HepG2 (cell line): ENCODE measurements around the gene DPAGT1. TPM values are rescaled to one million over a fixed set of nuclear protein-coding genes. Genes with fewer than 3 reads are reported as not detected.

ENCODE experiments used
- AKAP8 ChIP-seq: sonication (generic); formaldehyde crosslinking; IDR thresholded peaks from 2 replicates; pipeline ENCODE4 v1.5.1; 2020; ENCODE audit warnings: mild to moderate bottlenecking, missing genetic modification reagents
- CC2D1A ChIP-seq: sonication (generic); formaldehyde crosslinking; IDR thresholded peaks from 2 replicates; pipeline ENCODE4 v1.8.1; 2023; ENCODE audit warnings: mild to moderate bottlenecking, missing genetic modification reagents
- EHMT2 ChIP-seq: fragments of 200-600 bp; sonication (generic); IDR thresholded peaks from 2 replicates; pipeline ENCODE4 v1.7.0; 2017; ENCODE audit warnings: antibody characterized with exemption, low read depth, low read length, borderline replicate concordance
- FOXA1 ChIP-seq, 2 experiments: fragments of 450-650 bp in 1 of 2; sonication (generic) in 1 of 2; formaldehyde crosslinking in 1 of 2; IDR thresholded peaks; 2 replicates each; pipeline versions ENCODE4 v1.4.0 to v1.6.1; 2016 to 2020; ENCODE audit warnings: missing genetic modification reagents in 1 of 2
- HDAC1 ChIP-seq: sonication (generic); formaldehyde crosslinking; IDR thresholded peaks from 2 replicates; pipeline ENCODE4 v1.5.1; 2020; ENCODE audit warnings: mild to moderate bottlenecking, missing genetic modification reagents
- HNRNPL ChIP-seq: fragments of 200-400 bp; formaldehyde crosslinking; IDR thresholded peaks from 2 replicates; pipeline ENCODE4 v1.6.1; 2017; ENCODE audit warnings: mild to moderate bottlenecking, low read depth, low read length
- JUN ChIP-seq: sonication (generic); formaldehyde crosslinking; IDR thresholded peaks from 2 replicates; pipeline ENCODE4 v1.4.0; 2020; ENCODE audit warnings: mild to moderate bottlenecking, missing genetic modification reagents
- MAZ ChIP-seq, 2 experiments: sonication (generic) in 1 of 2; formaldehyde crosslinking in 1 of 2; IDR thresholded peaks; 2 replicates each; pipeline versions ENCODE4 v1.5.0 to v1.6.1; 2012 to 2020; ENCODE audit warnings: low read depth in 2 of 2, mild to moderate bottlenecking in 2 of 2, borderline replicate concordance in 1 of 2, improper control_type of control experiment in 1 of 2, low read length in 1 of 2, missing genetic modification reagents in 1 of 2, moderate library complexity in 1 of 2
- NFKBIZ ChIP-seq: IDR thresholded peaks from 2 replicates; pipeline ENCODE4 v1.6.1; 2018; ENCODE audit warnings: missing genetic modification reagents, missing compliant biosample characterization
- POGZ ChIP-seq: sonication (generic); formaldehyde crosslinking; IDR thresholded peaks from 2 replicates; pipeline ENCODE4 v1.4.0; 2020; ENCODE audit warnings: mild to moderate bottlenecking, missing genetic modification reagents
- SOX13 ChIP-seq, 3 experiments: fragments of 450-650 bp in 1 of 3; sonication (generic) in 1 of 3; formaldehyde crosslinking in 1 of 3; IDR thresholded peaks in 2 of 3; conservative IDR thresholded peaks in 1 of 3; 2 replicates each; pipeline versions ENCODE4 v1.5.0 to v1.6.1; 2016 to 2020; ENCODE audit warnings: antibody characterized with exemption in 1 of 3, mild to moderate bottlenecking in 1 of 3, missing compliant biosample characterization in 1 of 3, missing genetic modification reagents in 1 of 3, moderate library complexity in 1 of 3
- TBX3 ChIP-seq: fragments of 450-650 bp; IDR thresholded peaks from 2 replicates; pipeline ENCODE4 v1.6.1; 2017; ENCODE audit warnings: antibody characterized with exemption, mild to moderate bottlenecking, inconsistent platforms, borderline replicate concordance
- XRCC5 ChIP-seq: fragments of 200-400 bp; formaldehyde crosslinking; optimal IDR thresholded peaks from 2 replicates; pipeline ENCODE3; 2017; ENCODE audit warnings: mild to moderate bottlenecking, low read length
- YEATS4 ChIP-seq: sonication (generic); formaldehyde crosslinking; IDR thresholded peaks from 2 replicates; pipeline ENCODE4 v1.4.0; 2020; ENCODE audit warnings: missing genetic modification reagents, borderline replicate concordance
- ZFAT ChIP-seq: sonication (generic); formaldehyde crosslinking; conservative IDR thresholded peaks from 2 replicates; pipeline ENCODE4 v1.8.1; 2023; ENCODE audit warnings: missing genetic modification reagents, inconsistent platforms
- ZFP36L2 ChIP-seq: sonication (generic); formaldehyde crosslinking; IDR thresholded peaks from 2 replicates; pipeline ENCODE4 v1.4.0; 2020; ENCODE audit warnings: missing genetic modification reagents
- ZMYM2 ChIP-seq: sonication (generic); formaldehyde crosslinking; IDR thresholded peaks from 2 replicates; pipeline ENCODE4 v1.8.0; 2022; ENCODE audit warnings: mild to moderate bottlenecking, missing genetic modification reagents
- ZNF468 ChIP-seq: sonication (generic); formaldehyde crosslinking; IDR thresholded peaks from 2 replicates; pipeline ENCODE4 v1.8.0; 2022; ENCODE audit warnings: mild to moderate bottlenecking, moderate library complexity, missing genetic modification reagents
- ZNF562 ChIP-seq: sonication (generic); formaldehyde crosslinking; IDR thresholded peaks from 2 replicates; pipeline ENCODE4 v1.8.0; 2022; ENCODE audit warnings: missing genetic modification reagents, borderline replicate concordance
- ZNF614 ChIP-seq: IDR thresholded peaks from 2 replicates; pipeline ENCODE4 v1.6.1; 2018; ENCODE audit warnings: missing biosample characterization, missing genetic modification reagents, inconsistent platforms, borderline replicate concordance
- ZNF782 ChIP-seq: sonication (generic); formaldehyde crosslinking; IDR thresholded peaks from 2 replicates; pipeline ENCODE4 v1.4.0; 2020; ENCODE audit warnings: missing genetic modification reagents, mild to moderate bottlenecking, borderline replicate concordance
- ZNF788 ChIP-seq: sonication (generic); formaldehyde crosslinking; IDR thresholded peaks from 2 replicates; pipeline ENCODE4 v1.5.0; 2020; ENCODE audit warnings: mild to moderate bottlenecking, missing genetic modification reagents, borderline replicate concordance
- ZNF83 ChIP-seq: sonication (generic); formaldehyde crosslinking; IDR thresholded peaks from 2 replicates; pipeline ENCODE4 v1.4.0; 2020; ENCODE audit warnings: missing genetic modification reagents, mild to moderate bottlenecking, borderline replicate concordance
- polyA plus RNA-seq, 8 experiments: library from polyadenylated mRNA; depleted of rRNA in 3 of 8; stranded (reverse) in 7 of 8; unstranded in 1 of 8; fragments of >200 nt; fragmentation: Illumina TruSeq in 4 of 8; extraction: Trizol in 4 of 8; gene quantifications; 2 replicates each; pipeline versions ENCODE4 v1.2.1 to v1.2.3, GENCODE V29; 2011 to 2016; ENCODE audit warnings: low read depth in 4 of 8, missing spikeins in 1 of 8, mixed read lengths in 1 of 8; ENCODE audit not compliant: insufficient read depth in 1 of 8
- total RNA-seq, 5 experiments: library from RNA; depleted of rRNA; stranded (reverse); fragments of >200 nt; fragmentation: Illumina TruSeq; extraction: Trizol; gene quantifications; 2 replicates each; pipeline ENCODE4 v1.2.3, GENCODE V29; 2016; ENCODE audit warnings: low read depth in 1 of 5
- TF ChIP-seq, protein P1 (sequence below): sonication (generic); formaldehyde crosslinking; conservative IDR thresholded peaks from 2 replicates; pipeline ENCODE4 v1.4.0; 2020; ENCODE audit warnings: missing genetic modification reagents

Gene DPAGT1
- total and polyA plus RNA-seq, 2 of the 13 experiments (the other 11 are each of a cell fraction or from before 2014, with no cell fraction given): 37.6 to 70.7 TPM

DNA sequence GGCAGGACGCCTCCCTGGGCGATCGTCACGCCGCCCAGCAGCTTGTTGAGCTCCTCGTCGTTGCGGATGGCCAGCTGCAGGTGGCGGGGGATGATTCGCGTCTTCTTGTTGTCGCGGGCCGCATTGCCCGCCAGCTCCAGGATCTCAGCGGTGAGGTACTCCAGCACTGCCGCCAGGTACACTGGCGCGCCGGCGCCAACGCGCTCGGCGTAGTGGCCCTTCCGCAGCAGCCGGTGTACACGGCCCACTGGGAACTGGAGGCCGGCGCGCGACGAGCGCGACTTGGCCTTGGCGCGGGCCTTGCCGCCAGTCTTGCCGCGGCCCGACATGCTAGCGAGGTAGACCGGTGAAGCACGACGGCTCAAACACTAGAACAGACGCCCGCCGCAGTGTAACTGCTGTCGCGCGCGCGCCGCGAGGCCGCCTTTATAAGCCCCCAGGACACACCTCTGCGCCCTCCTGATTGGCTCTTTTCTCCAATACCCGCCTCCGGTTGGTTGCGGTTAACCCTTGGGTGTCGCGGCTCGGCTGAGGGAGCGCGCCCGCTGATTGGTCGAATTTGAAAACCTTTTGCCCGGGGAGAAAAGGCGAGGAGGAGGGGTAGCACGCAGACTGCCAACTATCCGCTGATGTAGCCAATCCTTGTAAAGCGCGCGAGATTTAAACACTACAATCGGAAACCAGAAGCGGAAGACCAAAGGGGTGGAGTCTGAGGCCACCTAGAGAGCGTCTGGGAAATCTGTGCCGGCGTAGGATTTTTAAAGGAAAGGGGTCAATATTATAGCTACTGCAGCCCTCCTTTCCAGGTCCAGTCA, 6.4 kb downstream of the DPAGT1 start (continued):
- TF ChIP-seq SOX13 (IDR thresholded peaks at IDR 0.05) (peak; percentile 66), SOX13 (CRISPR knock-in tag; conservative IDR thresholded peaks at IDR 0.05 in 1 of 2, IDR thresholded peaks at IDR 0.05 in 1 of 2) (peak in 1 of 2 experiments; percentile 97; a peak in 3 of 4 replicates), ZFP36L2 (CRISPR knock-in tag) (no peak), CC2D1A (CRISPR knock-in tag) (peak; percentile 95), ZNF614 (CRISPR knock-in tag) (no peak), ZNF468 (CRISPR knock-in tag) (no peak), MAZ (IDR thresholded peaks at IDR 0.05; ENCODE audit: borderline replicate concordance, low read depth, low read length) (peak; percentile 77; the same call in 1 of the 2 replicates), MAZ (CRISPR knock-in tag; IDR thresholded peaks at IDR 0.05; ENCODE audit: low read depth) (peak; percentile 93), TBX3 (0 out of 2 replicates have a peak, but pooled peaks have one; percentile 47), ZNF782 (peak; percentile 81; the same call in 1 of the 2 replicates), ZNF83 (CRISPR knock-in tag) (peak; percentile 28; the same call in 1 of the 2 replicates), ZMYM2 (peak; percentile 86), JUN (CRISPR knock-in tag) (no peak), HNRNPL (no peak; the same call in 1 of the 2 replicates), AKAP8 (CRISPR knock-in tag) (peak; percentile 89), ZNF788 (peak; percentile 85; the same call in 1 of the 2 replicates), ZFAT (no peak), EHMT2 (no peak), YEATS4 (peak; percentile 86), FOXA1 (IDR thresholded peaks at IDR 0.05) (no peak), FOXA1 (CRISPR knock-in tag; IDR thresholded peaks at IDR 0.05) (no peak), NFKBIZ (CRISPR knock-in tag) (no peak), ZNF562 (CRISPR knock-in tag) (peak; percentile 88; the same call in 1 of the 2 replicates), POGZ (CRISPR knock-in tag) (peak; percentile 87), XRCC5 (peak; percentile 43), HDAC1 (CRISPR knock-in tag) (peak; percentile 82)
- TF ChIP-seq, protein P1, sequence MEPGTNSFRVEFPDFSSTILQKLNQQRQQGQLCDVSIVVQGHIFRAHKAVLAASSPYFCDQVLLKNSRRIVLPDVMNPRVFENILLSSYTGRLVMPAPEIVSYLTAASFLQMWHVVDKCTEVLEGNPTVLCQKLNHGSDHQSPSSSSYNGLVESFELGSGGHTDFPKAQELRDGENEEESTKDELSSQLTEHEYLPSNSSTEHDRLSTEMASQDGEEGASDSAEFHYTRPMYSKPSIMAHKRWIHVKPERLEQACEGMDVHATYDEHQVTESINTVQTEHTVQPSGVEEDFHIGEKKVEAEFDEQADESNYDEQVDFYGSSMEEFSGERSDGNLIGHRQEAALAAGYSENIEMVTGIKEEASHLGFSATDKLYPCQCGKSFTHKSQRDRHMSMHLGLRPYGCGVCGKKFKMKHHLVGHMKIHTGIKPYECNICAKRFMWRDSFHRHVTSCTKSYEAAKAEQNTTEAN (CRISPR knock-in tag): peak; percentile 57
